Midbrain (tissue), 1 donor: ENCODE measurements around the gene ATP6V1G3.
"Not testable (repeated sequence)": the region's sequence is repeated elsewhere in the genome, so short reads cannot be mapped to it uniquely, and the experiment has no call there.

ENCODE experiments used
- DNase-seq: peaks from one replicate; lab custom pipeline; 2025; lab: John Stamatoyannopoulos, UW

ATP6V1G3 gene

DNA sequence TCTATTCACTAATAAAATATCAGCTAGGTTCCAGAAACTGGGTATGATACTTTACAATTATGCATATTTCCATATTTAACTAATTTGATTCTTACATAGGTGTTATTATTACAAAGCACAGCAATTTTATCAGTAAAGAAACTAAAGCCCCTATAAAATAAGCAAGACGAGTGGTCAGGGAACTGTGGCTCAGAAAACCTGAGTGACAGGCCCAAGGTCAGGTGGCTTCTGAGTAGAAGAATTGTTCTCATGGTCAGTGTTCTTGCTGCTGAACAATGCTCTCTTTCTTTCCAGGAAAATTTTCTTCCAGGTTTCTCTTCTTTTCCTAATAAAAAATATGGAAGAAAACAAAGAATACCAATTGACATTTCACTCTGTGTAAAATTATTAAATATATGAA lies 2.2 kb upstream of the ATP6V1G3 start:
- DNase-seq: no peak

DNA sequence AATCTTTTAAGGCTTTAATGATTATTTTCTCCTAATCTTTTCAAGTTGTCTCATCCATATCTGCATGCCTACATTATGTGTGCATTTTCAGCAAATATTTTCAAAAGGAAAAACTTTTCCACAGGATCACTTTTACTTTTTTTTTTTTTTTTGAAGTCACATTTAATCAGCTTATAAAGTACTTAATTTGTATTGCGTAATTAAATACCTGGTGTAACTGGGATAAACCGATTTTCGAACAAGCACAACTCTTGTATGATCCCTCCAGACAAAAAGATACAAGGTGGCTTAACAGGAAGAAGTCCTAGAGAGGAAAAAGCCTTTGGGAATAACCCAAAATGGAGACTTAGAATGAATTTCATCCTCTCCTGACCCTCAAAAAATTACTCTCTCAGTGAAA lies 1.3 kb upstream of the ATP6V1G3 start:
- DNase-seq: no peak

DNA sequence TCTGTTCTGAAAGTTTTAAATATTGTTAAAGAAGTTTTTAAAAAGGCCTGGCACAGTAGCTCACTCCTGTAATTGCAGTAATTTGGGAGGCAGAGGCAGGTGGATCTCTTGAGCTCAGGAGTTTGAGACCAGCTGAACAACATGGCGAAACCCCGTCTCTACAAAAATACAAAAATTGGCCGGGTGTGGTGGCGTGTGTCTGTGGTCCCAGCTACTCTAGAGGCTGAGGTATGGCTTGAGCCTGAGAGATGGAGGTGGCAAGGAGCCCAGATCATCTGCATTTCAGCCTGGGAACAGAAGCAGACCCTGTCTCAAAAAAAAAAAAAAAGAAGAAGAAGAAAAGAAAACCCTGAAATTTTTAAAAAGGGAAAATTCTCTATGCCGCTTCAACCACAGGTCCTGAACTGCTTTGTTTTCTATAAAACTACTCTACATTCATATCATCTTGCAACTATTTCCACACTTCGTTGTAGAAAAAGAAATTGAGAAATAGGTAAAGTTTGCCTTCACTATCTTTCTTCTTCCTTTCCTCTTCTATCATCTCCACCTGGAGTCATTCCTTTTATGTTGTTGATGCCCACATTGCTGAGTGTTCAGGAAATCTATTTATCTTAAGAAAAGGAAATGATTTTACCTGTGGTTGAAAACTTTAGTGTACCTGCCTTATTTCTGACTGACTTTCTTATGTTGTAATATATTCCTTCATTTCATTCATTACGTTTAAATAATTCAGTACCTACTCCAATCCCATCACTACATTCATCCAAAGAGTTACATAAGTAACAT lies 1.7 kb downstream of the ATP6V1G3 start:
- DNase-seq: no peak

DNA sequence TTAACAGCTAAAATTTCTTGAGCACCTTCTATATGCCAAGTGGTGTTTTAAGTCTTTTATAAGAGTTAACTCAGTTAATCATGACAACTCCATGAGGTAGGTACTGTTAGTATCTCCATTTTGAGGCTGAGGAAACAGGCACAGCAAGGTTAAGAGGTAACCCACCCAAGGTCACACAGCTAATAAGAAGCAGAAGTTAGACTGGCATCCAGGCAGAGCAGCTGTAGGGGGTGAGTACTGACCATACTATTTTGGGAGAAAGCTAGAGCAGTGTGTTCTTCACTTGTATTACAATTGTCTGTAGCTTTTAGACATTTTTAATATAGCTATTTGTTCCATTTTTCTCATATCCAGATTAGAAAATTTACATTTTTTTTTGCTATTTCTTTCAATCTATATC lies 4.8 kb downstream of the ATP6V1G3 start:
- no peak for DNase-seq

DNA sequence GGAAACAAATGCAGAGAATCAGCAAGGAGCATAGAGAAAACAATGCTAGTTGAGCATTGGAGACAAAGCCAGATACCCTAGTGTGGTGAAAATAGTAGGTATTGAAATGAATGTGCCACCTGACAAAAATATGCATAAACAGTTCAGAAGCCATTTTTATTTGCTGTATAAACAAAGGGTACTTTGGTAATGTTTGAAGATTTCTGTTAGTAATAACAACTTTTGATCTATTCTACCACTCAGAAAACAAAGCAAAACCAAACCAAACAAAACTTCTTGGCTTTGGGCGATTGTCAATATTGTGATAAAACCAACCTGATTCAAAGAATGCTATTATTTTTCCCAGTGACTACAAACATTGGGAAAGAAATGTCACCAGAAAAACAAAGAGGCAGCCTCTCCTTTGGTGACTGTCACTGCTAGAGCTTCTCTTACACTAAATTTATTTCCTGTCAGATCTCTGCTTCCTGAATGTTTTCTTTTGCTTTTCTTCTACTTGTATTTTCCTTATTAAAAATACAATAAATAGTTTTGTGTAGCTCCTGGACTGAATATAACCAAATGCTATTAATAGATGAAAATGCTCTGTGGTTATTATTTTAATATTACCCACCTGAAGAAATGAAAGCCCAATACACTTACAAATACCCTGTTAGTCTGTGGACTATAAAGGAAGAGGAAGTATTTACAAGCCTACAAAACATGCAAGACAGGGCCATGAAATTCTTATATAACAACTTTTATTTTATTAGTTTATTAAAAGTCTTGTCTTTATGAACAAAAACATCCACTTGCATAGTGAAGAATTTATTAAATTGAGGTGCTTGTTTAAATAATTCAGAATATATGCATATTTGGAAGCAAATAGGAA lies 5.7 kb downstream of the ATP6V1G3 start:
- DNase-seq: no peak

DNA sequence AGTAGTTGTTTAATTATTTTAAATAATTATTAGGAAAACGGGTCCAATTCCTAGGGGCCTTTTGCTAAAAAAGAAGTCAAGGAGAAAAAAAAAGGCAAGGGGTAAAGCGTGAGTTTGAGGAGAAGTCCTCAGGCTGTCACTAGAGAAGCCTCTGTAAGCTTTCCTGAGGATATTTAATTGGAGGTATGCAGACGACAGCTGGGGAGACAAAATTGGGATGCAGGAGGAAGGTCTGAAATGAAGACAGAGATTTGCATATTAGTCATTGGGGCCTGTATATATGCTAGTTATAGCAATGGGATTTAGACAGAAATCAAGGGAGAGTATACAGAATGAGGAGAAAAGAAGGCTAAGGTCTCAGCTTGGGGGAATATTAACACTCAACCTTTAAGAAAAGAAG lies 8.6 kb downstream of the ATP6V1G3 start:
- no peak for DNase-seq

DNA sequence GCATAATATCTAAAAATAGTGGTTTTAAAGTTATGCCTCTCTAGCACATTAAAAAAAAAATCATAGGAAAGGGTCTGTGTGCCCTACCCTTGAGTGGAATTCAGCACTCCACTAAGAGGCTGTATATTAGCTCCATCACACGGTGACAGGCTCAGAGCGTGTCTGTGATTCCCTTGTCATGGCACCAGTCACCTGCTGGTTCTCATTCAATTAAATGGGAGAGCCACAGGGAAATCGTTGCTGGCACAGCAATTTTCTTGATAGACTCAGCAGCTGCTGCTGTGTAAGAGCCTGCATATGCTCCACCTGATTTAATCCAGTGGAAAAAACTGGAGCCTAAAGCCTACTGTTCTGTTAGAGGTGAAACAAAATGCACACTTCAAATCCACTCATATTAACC lies 9.5 kb downstream of the ATP6V1G3 start:
- DNase-seq: no peak

DNA sequence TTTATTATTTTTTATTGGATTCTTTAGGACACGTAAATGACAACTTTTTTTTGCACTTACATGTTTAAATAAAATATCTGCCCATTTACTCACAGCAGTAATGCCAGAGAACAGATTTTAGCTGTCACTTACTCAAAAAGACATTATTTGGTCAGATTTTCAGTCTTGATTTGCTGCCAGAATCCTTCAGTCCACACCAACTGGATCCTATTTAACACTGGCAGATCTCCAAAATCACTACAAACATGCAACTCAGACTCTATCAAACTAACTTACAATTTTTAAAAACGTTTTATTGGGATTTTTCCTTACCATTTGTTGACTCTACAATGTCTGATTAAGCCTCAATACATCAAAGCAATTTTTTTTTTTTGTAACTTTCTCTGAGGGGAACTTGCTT lies 11.1 kb downstream of the ATP6V1G3 start:
- no peak for DNase-seq

DNA sequence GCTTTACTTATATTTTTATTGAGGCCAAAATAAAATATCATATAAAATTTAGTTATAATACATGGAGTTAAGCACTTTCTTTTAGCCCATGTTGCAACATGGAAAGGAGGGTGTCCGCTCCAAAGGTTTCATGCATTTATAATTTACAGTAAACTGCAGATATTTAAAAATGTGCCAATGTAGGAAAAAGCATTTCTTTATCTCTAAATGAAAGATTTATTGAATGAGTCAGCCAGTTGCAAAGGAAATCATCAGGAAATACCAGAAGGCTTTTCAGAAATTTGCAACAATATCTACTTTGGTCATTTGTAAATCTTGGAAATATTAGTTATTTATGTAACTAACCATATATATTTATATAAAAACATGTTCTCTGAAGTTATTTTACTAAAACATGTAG lies 12.1 kb downstream of the ATP6V1G3 start:
- DNase-seq: no peak

DNA sequence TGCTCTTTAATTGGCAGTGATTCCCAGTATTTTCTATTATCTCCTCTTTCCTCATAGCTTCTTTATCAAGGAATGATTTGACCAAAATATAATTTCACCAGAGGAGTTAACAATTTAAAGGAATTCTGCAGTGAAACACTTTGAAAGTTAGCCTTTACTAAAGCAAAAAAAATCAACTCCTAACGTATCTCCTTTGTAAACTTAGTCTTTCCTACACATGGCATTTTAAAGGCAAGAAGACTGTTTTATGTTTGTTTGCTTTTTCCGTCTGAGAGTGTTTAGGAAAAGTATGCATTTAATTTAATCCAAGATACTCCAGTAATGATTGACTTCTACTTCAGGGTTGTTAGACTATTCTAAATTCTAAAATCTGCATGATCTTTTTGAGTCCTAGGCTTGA lies 15.9 kb downstream of the ATP6V1G3 start:
- no peak for DNase-seq

DNA sequence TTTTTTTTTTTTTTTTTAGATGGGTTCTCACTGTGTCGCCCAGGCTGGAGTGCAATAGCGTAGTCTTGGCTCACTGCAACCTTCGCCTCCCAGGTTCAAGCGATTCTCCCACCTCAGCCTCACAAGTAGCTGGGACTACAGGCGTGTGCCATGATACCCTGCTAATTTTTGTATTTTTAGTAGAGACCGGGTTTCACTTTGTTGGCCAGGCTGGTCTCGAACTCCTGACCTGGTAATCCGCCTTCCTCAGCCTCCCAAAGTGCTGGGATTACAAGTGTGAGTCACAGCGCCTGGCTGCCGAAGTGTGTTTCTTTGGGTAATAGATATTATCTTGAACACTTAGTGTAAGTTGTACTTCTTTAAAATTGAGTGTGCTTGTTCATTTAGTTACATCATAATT lies 16.4 kb downstream of the ATP6V1G3 start:
- DNase-seq: not testable (repeated sequence)

DNA sequence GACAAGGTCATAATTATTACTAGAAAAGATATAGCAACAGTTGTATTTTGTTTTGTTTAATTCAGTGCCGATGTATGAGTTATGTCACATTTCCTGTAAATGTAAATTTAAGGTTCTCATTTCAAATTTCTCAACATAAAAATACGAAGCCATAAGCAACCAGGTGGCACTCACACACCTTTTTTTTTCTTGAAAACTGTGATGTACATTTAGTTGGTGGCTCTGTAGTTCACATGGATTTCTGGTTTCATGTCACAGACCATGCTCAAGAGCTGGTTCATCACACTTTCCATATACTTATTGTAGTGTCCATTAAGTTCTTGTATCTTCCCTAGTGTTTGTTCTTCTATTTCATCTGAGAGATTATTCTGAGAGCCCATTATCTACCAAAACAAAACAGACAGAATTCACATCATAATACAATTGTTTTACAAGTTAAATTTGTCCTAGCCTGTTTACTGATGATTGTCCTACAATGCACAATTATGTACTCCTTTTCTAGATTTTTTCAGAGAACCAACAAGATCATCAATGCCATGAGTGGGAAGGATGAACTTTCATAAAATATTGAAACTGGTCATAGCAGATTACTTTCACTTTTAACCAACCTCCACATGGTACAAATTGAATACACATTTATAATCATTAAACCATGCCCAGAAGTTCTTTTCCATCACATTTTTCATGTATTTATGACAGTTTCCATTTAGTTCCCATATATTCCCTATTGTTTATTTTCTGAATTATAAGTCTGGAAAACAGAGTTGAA lies 17.1 kb downstream of the ATP6V1G3 start:
- no peak for DNase-seq

DNA sequence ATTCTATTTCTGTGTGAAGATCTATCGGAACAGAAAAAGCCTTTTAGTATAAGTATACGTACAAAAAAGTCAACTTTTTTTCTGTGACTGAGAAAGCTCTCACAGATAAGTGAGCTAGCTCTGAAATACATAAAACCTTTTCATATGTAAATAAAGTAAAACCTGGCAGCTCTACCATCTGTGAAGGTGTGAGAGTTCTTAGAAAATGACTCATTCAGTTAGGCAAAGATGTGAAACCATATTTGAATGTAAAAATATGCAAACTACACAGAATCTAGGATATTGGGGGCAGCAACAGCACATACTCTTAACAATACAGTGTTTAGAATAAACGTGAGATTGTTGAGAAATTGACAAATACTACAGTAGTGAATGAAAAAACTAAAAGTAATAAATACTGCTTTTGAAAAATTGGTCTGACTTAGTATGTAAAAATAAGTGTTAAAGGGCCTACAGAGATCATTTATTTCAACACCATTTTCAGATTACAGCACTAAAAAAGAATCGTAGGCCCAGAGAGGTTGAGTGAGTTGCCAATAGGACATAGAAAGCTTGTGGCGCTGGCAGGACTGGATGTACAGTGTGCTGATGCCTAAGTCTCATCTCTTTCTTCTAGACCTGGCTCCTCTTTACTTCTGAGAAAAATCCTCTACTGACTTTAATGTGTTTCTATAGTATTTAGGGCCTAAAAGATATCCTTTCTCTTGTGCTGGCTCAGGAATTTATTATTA lies 19.8 kb downstream of the ATP6V1G3 start:
- DNase-seq: no peak

DNA sequence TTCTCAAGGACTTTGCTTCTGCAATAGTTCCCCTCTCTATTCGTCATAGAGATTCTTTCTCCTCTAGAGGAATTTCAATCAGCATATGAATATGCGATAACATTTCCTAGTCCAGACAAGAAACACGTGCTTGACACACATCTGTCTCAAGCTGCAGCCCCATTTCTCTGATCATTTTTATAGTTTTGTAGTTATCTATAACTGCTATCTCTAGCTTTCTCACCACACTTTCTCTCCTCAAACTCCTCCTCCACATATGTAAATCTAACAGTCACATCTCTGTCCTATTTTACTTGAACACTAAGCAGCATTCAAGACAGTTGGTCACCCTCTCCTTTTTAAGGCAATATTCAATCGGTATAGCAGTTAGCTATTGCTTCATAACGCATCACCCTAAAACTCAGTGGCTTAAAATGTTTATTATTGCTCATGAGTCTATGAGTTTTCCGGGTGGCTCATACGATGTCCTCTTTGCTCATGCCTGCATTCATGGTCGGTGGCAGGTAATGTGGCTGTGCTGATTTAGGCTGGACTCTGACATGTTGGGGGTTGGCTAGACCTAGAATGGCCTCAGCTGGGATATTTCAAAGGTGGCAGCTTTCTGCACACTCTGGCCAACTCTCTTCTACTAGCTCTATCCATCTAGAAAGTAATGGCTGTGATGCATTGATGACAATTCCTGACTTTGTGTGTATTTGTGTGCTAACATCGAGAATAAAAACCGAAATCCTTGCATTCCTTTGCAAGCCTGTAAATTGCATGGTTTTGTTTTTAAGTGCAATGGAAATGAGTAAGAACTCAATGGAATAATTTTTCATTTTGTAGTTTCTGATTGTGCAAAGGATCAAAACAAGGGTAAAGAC lies 20.6 kb downstream of the ATP6V1G3 start:
- DNase-seq: no peak

DNA sequence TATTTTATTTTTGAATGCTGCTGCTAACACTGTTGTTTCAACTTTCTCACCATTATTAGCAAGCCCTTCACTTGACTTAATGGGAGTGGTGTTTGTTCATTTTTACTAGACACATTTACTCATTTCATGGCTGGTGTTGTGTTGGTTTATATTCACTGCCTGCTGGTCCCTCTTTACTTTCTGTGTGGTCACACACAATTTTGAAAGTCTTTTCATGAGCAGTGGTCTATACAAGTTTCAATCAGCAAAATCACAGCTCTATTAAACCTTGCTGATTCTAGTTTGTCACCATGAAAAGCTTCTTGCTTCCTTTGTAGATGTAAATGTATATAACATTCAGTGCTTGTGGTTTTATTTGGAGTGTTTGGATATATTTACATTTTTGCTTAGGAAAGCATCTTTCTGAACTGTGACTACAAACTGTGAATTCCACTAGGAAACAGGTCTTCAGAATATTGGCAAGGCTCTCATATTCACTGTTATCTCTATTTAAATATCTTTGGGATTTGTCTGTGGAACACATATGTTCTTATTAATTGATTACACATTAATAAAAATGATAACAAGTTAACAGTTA lies 22.8 kb downstream of the ATP6V1G3 start:
- DNase-seq: no peak

DNA sequence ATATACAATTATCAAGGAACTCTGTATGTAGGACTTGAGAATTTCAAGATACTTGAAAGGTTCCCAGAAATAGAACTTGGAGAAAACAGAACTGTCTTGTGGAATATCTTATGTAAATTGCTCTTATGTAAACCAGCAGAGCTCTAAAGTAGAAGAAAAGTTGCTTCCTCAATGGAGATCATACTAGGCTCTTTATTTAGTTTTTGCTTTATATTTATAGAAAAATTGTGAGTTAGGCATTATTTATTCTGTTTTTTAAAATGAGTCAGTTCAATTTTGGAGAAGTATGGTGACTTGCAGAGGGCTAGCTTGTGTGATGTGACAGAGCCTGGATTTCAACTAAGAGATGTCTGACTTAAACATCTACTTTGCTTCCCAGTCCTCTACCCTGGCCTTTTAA lies 40.4 kb downstream of the ATP6V1G3 start:
- no peak for DNase-seq

DNA sequence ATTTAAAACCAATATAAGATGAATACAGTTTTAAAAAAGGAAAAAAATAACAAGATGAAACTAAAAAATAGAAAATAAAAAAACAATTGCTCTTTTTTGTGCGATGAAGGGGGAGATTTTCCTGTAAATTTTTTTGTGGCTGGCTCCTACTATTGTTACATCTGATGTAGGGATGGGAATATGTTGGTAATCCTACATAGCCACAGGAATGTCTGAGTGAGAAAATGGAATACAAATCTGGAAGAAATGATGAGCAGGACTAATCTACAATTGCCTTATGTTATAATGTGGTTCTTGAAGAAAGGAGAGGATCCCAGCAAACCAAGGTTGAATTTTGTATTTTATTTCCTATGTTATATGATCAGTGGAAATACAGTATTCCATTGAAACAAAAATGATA lies 40.9 kb downstream of the ATP6V1G3 start:
- no peak for DNase-seq

DNA sequence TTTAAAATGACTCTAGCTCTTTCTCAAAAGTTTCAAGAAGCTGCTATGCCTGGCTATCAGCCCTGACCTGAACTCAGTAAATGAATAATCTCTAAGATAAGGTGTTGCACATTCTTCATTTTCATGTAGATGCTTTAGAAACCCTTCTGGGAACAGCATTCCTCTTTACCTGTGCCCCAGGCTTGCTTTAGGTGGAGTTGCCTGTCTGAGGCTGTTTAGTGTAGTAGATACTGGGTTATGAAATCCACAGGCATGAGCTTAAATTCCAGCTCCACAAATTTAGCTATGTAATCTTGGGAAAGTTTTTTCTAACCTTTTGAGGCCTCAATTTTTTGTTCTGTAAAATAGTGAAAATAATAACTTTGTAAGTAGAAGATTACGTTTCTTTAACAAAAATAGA lies 41.6 kb downstream of the ATP6V1G3 start:
- DNase-seq: no peak

DNA sequence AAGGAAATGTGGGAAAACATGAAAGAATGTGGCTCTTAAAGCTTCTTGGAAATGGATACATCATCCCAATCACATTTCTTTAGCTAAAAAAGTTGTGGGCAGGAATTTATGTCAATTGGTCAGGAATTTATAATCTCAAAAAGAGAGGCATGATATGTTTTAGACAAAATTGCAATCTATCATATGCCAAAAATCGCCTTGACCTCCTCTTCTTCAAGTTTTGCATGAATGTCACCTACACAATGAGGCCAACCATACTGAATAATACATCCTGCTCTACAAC lies 42.4 kb downstream of the ATP6V1G3 start:
- no peak for DNase-seq

DNA sequence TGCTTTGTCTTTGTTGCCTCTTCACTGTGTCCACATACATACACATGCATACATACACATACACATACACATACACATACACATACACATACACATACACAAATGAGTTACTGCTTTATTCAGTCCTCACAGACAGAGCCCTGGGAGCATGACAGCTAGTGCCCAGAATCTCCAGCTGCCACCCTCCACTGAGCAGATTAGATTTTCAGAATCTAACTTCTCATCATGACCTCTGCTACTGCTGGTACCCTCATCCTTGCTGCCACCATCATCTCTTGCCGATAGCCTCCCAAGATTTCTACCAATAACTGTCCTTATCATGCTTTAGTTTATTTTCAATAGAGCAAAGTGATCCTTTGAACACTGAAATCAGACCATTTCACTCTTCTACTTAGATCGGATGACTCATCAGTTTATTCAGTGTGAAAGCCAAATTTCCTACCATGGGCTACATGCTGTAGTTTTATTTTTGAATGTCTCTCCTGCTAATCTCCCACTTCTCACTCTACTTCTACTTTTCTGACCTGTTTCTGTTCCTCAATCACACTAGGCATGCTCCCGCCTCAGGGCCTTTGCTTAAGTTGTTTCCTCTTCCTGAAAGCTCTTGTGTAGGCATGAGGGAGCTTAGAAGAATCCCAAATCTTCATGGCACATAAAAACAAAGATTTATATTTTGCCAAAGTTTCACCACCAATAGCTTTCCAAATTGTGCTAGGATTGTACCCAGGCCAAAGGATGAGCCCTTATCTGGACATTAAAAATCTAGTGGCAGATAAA lies 43.0 kb downstream of the ATP6V1G3 start:
- DNase-seq: peak; percentile 9
